GM10847 (cell line): Measurements from ENCODE around the gene EIPR1.

Source experiments
- POLR2A ChIP-seq: IDR thresholded peaks from 2 replicates; pipeline ENCODE4 v1.6.1; 2011; ENCODE audit not compliant: insufficient read length; ENCODE audit errors: extremely low read depth

Gene EIPR1

DNA sequence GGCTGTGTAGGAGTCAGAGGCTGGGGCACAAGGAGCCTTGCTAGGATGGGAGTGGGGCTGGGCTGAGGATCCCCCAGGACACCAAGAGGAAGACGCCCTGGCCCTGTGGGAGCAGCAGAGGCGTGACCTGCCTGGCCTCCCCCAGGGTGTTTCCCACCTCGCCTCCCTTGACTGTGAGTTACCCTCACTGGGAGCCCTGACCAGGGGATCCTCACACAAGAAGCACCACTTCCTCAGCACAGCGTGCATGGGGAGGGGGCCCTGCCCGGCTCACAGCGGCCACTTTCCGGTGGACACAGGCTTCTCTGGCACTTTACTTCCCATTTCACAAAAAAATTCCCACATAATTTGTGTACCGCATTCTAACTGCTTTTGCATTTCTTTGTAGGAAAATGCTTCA lies 187.7 kb downstream of the EIPR1 start:
- TF ChIP-seq POLR2A = no peak

DNA sequence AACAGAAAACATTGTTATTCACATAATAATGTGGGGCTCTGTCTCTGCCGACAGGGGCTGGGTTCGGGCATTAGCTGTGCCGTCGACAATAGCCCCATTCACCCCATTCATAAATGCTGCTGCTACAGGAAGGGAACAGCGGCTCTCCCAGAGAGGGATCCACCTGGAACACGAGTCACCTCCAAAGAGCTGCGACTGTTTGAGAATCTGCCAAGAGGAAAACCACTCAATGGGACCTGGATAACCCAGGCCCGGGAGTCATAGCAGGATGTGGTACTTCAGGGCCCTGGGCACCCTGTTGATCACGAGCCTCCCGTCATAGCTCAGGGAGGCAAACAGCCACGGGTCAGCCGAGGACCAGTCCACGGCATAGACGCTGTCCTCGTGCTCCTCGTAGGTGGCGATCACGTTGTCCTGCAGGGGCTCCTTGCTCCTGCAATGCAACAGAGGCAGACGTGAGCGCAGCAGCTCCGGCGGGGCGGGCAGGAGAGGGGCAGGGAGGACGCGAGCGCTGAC lies 188.5 kb downstream of the EIPR1 start:
- no peak for TF ChIP-seq POLR2A

DNA sequence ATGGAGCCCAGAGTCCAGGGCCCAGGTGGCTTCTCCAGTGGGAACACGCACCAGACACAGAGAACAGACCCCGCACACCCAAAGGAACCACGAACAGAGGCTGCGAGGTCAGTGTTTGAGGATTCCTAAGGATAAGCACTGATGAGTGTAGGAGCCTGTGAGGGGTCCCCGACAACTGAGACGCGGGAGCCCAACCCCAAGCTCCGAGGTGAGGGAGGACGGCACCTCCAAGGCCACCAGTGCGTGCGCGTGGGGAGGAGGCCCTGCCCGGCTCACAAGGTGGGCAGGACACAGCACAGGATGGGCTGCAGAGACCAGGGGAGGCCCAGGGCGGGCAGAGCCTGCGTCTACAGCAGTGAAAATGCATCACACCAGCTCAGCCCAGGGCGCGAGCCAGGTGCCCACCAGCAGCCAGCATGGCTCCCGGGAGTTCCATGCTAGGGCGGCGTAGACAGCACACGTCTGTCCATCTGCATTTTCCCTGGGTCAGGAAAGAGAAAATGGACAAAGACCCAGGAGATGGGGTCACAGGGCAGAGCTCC lies 189.1 kb downstream of the EIPR1 start:
- TF ChIP-seq POLR2A = no peak

DNA sequence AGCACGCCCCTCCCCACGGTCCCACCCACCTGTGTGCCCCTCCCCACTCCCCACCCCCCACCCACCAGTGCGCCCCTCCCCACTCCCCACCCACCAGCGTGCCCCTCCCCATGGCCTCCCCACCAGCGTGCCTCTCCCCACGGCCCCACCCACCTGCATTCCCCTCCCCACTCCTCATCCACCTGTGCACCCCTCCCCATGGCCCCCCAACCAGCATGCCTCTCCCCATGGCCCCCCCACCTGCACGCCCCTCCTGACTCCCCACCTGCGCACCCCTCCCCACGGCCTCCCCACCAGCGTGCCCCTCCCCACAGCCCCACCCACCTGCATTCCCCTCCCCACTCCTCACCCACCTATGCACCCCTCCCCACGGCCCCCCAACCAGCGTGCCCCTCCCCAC lies 190.2 kb downstream of the EIPR1 start:
- no peak for TF ChIP-seq POLR2A

DNA sequence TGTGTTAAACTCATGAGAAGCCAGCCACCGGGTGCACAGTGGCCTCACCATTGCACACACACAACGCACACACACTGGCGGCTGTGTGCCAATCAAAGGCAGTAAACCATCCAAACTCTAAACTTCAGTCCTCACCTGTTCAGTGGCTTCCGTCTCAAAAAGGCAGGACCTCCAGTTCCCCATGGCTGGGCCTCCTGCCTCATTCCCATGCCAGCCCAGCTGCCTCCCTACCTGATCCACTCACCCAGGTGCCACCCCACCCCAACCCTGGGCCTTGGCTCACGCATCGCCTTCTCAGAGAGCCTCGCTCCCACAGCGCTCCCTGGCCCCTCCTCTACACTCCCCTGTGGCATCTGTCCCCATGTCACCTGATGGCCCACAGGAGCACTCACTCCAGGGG lies 190.9 kb downstream of the EIPR1 start:
- no peak for TF ChIP-seq POLR2A

DNA sequence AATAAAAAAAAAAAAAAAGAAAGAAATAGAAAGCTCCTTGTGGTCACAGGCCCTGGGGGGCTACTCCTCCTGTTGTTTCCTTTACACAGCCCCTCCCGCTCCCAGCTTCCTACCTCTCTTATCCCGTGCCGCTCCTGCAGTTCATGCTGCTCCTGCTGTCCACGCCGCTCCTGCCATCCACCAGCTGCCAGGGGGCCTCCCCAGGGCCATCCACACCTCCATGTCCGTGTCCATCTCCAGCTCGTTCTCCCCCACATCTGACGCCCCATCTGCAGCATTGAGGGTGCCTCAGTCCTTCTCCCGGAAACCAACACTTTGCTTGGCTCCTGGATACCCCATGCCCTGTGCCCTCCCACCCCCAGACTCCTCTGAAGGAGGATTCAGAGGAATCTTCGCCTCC lies 191.7 kb downstream of the EIPR1 start:
- no peak for TF ChIP-seq POLR2A

DNA sequence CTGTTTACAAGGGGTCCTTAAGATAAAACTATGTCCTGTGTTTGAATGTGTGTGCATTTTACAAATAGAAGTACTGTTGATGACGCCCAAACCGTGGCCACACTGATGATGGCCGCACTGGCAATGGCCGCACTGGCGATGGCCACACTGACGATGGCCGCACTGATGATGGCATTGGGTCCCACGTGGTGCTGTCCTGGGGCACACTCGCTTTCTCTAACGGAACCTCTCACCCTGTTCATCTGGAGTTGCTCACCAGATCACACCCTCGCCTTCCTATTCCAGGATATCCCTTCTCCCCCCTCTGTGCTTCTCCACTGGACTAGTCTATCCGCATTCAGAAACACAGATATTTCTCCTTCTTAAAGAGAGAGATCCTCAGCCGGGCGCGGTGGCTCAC lies 192.4 kb downstream of the EIPR1 start:
- TF ChIP-seq POLR2A = no peak

DNA sequence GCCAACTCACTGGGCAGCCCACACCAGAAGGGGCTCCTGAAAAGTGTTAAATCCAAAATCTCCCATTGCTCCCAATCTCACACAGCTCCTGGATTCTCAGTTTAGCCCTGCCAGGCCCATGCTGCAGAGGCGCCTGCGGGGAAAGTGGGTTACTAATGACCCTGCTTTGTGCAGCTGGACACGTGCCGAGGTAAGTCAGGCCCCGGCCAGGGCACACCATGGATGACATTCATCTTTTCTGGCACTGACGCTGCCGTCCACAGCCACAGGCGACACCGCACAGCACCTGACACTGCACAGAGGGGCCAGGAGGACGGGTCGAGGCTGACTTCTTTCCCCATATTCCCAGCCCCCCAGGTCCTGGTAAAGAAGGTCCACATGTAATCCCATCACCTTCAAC lies 193.5 kb downstream of the EIPR1 start:
- no peak for TF ChIP-seq POLR2A

DNA sequence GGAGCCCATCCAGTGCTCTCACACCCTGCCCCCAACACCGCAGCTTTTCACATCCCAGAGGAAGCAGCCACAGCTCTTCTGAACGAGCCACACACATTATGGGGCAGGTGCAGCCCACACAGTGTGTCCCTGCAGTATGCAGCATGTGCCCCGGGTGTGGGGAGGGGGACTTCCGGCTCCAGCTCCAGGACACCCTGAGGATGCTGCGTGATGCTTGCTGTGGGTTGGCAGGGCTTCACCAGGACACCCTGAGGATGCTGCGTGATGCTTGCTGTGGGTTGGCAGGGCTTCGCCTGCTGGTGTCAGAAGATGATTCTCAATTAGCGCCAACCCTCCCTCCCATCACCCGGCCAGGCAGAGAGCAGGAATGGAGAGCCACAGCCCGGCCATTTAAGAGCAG lies 193.9 kb downstream of the EIPR1 start:
- no peak for TF ChIP-seq POLR2A

DNA sequence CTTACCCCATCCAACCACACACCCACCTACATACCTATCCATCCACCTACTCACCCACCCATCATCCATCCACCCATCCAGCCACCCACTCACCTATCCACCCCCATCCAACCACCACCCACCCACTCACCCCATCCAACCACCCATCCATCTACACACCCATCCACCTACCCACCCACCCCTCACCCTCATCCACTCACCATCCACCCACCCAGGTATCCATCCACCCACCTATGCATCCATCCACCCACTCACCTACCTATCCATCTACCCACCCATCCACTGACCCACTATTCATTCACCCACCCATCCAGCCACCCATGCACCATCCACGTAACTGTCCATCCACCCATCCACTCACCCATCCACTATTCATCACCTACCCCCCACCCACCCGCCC lies 194.8 kb downstream of the EIPR1 start:
- TF ChIP-seq POLR2A = no peak

DNA sequence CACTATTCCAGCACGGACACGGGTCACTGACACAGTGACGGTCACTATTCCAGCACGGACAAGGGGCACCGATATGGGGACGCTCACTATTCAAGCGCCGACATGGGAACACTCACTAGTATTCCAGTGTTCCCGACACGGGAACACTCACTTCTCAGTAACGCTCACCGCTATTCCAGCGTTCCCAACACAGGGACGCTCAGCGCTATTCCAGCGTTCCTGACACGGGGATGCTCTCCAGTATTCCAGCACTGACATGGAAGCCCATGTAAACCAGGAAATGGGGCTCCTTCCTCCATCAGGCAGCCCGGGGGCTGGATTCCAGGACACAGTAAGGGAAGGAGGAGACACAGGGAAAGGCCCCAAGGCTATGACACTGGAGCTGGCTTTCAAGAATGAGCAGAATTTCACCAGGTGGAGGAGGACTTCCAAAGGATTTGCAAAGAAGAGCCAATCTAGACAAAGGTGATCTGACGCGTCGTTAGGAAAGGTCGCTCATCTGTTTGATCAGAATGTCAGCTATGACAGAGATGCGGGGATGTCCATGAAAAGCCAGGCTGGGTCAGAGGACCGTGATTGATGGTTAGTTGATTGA lies 196.1 kb downstream of the EIPR1 start:
- TF ChIP-seq POLR2A = no peak

DNA sequence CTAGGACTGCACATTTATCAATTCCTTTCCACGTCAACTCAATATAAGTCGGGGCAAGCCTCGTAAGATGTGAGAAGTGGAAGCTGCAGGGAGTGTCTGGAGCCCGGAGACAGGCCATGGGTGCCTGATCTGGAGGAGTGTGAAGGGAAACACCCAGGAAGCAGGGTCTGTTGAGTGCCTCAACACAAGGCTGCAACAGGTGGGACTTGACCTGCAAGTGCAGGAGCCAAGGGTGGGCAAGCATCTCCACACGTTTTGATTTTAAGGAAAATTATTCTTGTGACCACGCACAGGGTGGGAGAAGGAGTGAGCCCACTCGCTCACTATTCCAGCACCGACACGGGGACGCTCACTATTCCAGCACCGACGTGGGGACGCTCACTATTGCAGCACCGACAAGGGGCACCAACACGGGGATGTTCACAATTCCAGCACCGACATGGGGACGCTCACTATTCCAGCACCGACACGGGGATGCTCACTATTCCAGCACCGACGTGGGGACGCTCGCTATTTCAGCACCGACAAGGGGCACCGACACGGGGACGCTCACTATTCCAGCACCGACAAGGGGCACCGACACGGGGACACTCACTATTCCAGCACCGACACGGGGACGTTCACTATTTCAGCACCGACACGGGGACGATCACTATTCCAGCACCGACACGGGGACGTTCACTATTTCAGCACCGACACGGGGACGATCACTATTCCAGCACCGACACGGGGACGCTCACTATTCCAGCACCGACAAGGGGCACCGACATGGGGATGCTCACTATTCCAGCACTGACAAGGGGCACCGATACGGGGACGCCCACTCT lies 197.3 kb downstream of the EIPR1 start:
- no peak for TF ChIP-seq POLR2A

DNA sequence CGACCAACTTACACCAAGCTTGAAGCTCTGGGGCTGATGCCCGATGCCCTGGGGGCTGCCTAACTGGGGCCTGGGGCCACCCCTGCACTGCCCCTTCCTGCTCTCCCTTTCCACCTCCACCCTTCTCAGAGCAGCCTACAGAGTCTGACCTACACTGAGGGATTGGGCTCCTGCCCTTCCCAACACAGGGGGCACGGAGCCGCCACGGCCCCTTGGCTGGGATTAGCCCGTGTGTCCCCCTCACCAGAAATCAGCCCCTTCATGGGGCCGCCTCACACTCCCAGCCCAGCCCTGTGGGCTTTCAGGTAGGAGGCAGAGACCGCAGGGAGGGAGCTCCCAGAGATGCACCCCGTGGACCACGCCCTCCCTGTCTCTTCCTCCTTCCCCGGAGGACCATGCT lies 198.0 kb downstream of the EIPR1 start:
- TF ChIP-seq POLR2A = no peak

DNA sequence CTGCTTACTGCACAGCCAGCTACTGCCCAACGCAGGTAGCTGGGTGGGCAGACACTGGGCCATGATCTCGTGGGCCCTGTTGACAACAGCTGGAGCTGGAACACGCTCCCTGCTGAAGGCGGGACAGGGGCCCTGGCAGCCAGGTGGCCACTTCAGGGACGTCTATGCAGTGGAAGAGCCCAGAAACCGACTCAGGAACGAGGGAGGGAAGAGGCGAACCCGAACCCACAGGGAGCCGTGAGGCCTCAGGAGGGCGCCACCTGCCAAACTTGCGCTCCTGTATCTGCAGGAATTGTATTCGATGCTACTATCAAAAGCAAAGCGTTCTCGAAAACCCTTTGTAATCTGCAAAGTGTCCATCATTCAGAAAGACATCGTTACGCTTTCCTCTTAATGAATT lies 198.4 kb downstream of the EIPR1 start:
- TF ChIP-seq POLR2A = no peak

DNA sequence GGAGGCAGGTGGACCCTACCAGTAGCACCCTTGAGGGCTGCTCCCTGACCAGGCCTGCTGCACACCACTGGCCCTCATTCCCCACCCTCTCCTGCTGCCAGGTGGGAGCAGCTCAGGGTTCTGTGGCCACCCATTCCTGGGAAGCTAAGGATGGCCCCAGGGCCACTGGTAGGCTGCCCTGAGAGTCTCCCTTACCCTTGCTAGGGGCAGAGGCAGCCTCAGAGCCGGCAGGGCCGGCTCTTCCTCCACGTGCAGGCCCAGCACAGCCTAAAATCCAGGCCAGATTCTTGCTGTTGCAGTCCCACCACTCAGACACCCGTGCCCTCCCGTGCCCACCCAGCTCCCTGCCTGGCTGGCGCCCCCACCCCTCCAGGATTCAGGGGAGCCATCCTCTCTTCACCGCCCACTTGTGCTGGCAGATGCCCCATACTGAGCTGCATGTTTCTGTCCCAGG lies 199.0 kb downstream of the EIPR1 start:
- no peak for TF ChIP-seq POLR2A

DNA sequence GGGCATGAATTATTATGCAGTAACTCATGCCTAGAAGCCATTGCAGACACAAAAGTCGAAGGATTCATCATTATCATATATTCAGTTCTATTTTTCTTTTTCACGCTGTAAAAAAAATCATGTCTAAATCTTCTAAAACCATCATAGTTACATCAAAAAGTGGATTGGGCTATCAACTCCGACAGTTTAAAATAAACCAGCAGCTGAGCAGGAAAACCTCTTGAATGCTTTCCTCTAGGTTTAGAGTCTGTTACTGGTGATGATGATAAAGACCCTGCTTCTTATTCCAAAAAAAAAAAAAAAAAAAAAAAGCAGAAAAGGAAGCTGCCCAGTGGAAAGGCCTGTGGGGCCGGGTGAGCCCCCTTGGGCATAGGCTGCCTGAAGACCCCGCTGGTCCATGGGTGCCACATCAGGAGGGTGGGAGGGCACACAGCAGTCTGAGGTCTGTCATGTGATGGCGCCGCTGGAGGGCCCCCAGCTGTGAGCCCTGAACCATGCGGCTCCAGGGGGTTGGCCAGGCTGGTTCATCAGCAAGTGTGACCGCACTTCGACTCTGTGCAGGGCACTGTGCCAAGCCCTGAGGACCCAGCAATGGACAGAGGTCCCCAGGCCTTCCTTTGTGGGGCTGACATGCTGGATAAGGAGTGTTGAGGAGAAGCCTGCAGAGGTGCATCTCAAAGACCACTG lies 199.6 kb downstream of the EIPR1 start:
- no peak for TF ChIP-seq POLR2A
